ENCODE results near the gene CCDC150.
A peak's percentile ranks its signal among the peaks of the same experiment; 100 is the strongest.
"Not testable (repeated sequence)": the region's sequence is repeated elsewhere in the genome, so short reads cannot be mapped to it uniquely, and the experiment has no call there.

The CCDC150 gene

GRCh38 chr2:196712867-196713266 lies 73.4 kb downstream of the CCDC150 start:
- DNase-seq (ENCODE audit: low spot score): no peak

- no peak for DNase-seq (ENCODE audit: low spot score)
These were observed 79.0 kb downstream of the CCDC150 start for GRCh38 chr2:196718419-196719109.

GRCh38 chr2:196719110-196719872 lies 79.8 kb downstream of the CCDC150 start:
- DNase-seq (ENCODE audit: low spot score): peak; percentile 29

GRCh38 chr2:196723571-196723970 lies 84.1 kb downstream of the CCDC150 start:
- DNase-seq (ENCODE audit: low spot score): no peak

GRCh38 chr2:196725218-196725617 lies 85.7 kb downstream of the CCDC150 start:
- no peak for DNase-seq (ENCODE audit: low spot score)

- no peak for DNase-seq (ENCODE audit: low spot score)
These were observed 86.4 kb downstream of the CCDC150 start for GRCh38 chr2:196725882-196726281.

- DNase-seq (ENCODE audit: low spot score): no peak
These were observed 89.9 kb downstream of the CCDC150 start for GRCh38 chr2:196729418-196729817.

GRCh38 chr2:196736646-196737045 lies 97.1 kb downstream of the CCDC150 start:
- DNase-seq (ENCODE audit: low spot score): not testable (repeated sequence)

GRCh38 chr2:196737046-196737445 lies 97.5 kb downstream of the CCDC150 start:
- no peak for DNase-seq (ENCODE audit: low spot score)

GRCh38 chr2:196739031-196739430 lies 99.5 kb downstream of the CCDC150 start:
- no peak for DNase-seq (ENCODE audit: low spot score)

GRCh38 chr2:196742216-196742615 lies 102.7 kb downstream of the CCDC150 start:
- no peak for DNase-seq (ENCODE audit: low spot score)

- DNase-seq (ENCODE audit: low spot score): no peak
These were observed 103.2 kb downstream of the CCDC150 start for GRCh38 chr2:196742685-196743084.

- no peak for DNase-seq (ENCODE audit: low spot score)
These were observed 103.7 kb downstream of the CCDC150 start for GRCh38 chr2:196743165-196743564.

GRCh38 chr2:196745711-196746110 lies 106.2 kb downstream of the CCDC150 start:
- no peak for DNase-seq (ENCODE audit: low spot score)

GRCh38 chr2:196747400-196747799 lies 107.9 kb downstream of the CCDC150 start:
- DNase-seq (ENCODE audit: low spot score): no peak

- DNase-seq (ENCODE audit: low spot score): no peak
These were observed 108.6 kb downstream of the CCDC150 start for GRCh38 chr2:196748123-196748522.

GRCh38 chr2:196750291-196750923 lies 110.9 kb downstream of the CCDC150 start:
- DNase-seq (ENCODE audit: low spot score): no peak

- DNase-seq (ENCODE audit: low spot score): peak; percentile 53
These were observed 111.6 kb downstream of the CCDC150 start for GRCh38 chr2:196750977-196751631.

- DNase-seq (ENCODE audit: low spot score): peak; percentile 11
These were observed 119.2 kb downstream of the CCDC150 start for GRCh38 chr2:196758474-196759377.

GRCh38 chr2:196759378-196759706 lies 119.8 kb downstream of the CCDC150 start:
- DNase-seq (ENCODE audit: low spot score): peak; percentile 25

- no peak for DNase-seq (ENCODE audit: low spot score)
These were observed 127.6 kb downstream of the CCDC150 start for GRCh38 chr2:196767101-196767500.
